BE2C (cell line): Measurements from ENCODE around the gene CDKN2B.

Experiments
- DNase-seq: peaks from one replicate; pipeline ENCODE4 v3.0.0-alpha.2; 2020
- H3K27me3 ChIP-seq: fragments of 250-450 bp; sonication (Bioruptor Pico); 2 replicates; pipeline ENCODE4 v1.5.1; 2020; ENCODE audit warnings: mild to moderate bottlenecking
- H3K36me3 ChIP-seq: fragments of 250-450 bp; sonication (Bioruptor Pico); 2 replicates; pipeline ENCODE4 v1.5.1; 2020; ENCODE audit warnings: mild to moderate bottlenecking
- H3K4me1 ChIP-seq: fragments of 250-450 bp; sonication (Bioruptor Pico); 2 replicates; pipeline ENCODE4 v1.5.1; 2020
- H3K4me3 ChIP-seq: 2 replicates; pipeline ENCODE4 v1.5.1; 2011; ENCODE audit warnings: low read depth, low read length
- H3K9me3 ChIP-seq: fragments of 250-450 bp; sonication (Bioruptor Pico); 2 replicates; pipeline ENCODE4 v1.5.1; 2020
- TF ChIP-seq, protein P1 (sequence below): IDR thresholded peaks from 2 replicates; pipeline ENCODE4 v1.5.1; 2012; ENCODE audit warnings: mild to moderate bottlenecking, low read depth, low read length

Gene CDKN2B

DNA sequence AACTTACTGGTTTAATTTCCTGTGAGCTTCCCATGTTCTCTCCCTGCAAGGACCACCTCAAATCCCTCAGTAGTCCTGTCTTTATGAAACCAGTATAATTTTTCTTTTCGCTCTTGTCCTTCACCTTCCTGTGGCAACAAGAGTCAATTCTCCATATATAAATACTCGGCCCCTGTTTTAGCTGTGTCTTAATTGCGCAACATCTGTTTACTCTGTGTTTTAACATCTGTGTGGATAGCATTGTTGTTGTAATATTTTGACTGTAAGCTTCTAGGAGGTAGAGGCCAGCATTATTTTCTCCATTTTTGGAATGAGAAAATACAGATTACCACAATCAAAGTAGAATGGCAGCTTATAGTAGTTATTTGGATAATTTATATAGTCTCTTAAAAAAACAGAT, 30.2 kb upstream of the CDKN2B start:
- Histone ChIP-seq H3K4me3 (no peak overlapping the region), H3K27me3 (no peaks in the 10 kb centered on the region), H3K36me3 (no peaks in the 10 kb centered on the region), H3K4me1 (no peaks in the 10 kb centered on the region), H3K9me3 (no peaks in the 10 kb centered on the region)
- TF ChIP-seq, protein P1, sequence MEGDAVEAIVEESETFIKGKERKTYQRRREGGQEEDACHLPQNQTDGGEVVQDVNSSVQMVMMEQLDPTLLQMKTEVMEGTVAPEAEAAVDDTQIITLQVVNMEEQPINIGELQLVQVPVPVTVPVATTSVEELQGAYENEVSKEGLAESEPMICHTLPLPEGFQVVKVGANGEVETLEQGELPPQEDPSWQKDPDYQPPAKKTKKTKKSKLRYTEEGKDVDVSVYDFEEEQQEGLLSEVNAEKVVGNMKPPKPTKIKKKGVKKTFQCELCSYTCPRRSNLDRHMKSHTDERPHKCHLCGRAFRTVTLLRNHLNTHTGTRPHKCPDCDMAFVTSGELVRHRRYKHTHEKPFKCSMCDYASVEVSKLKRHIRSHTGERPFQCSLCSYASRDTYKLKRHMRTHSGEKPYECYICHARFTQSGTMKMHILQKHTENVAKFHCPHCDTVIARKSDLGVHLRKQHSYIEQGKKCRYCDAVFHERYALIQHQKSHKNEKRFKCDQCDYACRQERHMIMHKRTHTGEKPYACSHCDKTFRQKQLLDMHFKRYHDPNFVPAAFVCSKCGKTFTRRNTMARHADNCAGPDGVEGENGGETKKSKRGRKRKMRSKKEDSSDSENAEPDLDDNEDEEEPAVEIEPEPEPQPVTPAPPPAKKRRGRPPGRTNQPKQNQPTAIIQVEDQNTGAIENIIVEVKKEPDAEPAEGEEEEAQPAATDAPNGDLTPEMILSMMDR = no peak
- no peak for DNase-seq

GRCh38 chr9:22037954-22038690, 29.0 kb upstream of the CDKN2B start:
- Histone ChIP-seq H3K27me3 (no peaks in the 10 kb centered on the region), H3K36me3 (no peaks in the 10 kb centered on the region), H3K4me3 (no peak overlapping the region), H3K9me3 (no peaks in the 10 kb centered on the region), H3K4me1 (no peaks in the 10 kb centered on the region)
- TF ChIP-seq, protein P1 = peak; percentile 56
- no peak for DNase-seq

- Histone ChIP-seq H3K4me1 (no peaks in the 10 kb centered on the region), H3K27me3 (no peaks in the 10 kb centered on the region), H3K4me3 (no peak overlapping the region), H3K36me3 (no peaks in the 10 kb centered on the region), H3K9me3 (no peaks in the 10 kb centered on the region)
- TF ChIP-seq, protein P1 = no peak
- no peak for DNase-seq
Observed at GRCh38 chr9:22036866-22037626, 27.9 kb upstream of the CDKN2B start.

DNA sequence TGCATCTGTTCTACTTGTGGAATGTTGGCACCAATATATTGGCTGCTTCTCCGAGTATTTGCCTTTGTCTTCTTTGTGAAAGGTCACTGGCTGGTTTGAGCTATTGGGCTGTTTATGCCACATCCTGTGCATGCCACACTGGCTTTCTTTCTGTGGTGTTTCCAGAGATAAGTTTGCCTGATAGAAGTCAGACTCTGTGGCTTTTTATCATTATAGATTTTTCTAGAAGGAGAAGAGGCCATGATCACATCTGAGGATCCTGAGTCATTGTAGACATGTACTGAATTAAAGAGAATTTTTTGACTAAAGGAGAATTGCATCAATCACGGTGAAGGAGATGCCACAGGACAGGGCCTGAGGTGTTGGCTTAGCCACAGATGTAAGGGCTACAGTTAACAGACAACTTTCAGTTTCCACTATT, 26.5 kb upstream of the CDKN2B start:
- TF ChIP-seq, protein P1 = no peak
- no peak overlapping the region for H3K4me3 ChIP-seq
- H3K36me3 ChIP-seq = no peaks in the 10 kb centered on the region
- no peaks in the 10 kb centered on the region for H3K4me1 ChIP-seq
- no peaks in the 10 kb centered on the region for H3K27me3 ChIP-seq
- H3K9me3 ChIP-seq = no peaks in the 10 kb centered on the region
- no peak for DNase-seq

DNA sequence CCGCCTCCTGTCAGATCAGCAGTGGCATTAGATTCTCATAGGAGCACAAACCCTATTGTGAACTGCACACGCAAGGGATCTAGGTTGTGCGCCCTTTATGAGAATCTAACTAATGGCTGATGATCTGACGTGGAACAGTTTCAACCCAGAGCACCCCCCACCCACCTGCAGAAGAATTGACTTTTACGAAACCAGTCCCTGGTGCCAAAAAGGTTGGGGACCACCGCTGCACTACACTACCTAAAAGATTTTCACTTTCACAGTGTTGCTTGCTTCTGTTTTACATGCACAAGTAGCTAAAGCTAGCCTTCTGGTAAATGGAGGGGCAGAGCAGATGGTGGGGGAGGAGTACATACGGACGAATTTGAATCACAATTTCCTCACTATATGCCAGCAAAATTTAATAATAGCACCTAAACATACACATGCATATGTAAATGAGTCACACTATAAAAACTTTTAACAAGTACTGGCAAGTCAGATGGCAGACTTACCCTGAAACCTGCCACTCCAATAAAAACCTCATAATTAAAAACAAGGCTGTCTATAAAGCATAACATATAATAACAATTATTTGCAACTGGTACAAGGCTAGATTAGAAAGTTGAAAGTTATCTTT, 24.0 kb upstream of the CDKN2B start:
- TF ChIP-seq, protein P1 = no peak
- H3K27me3 ChIP-seq = no peaks in the 10 kb centered on the region
- H3K4me3 ChIP-seq = no peak overlapping the region
- no peak for DNase-seq
- H3K36me3 ChIP-seq = no peaks in the 10 kb centered on the region
- H3K4me1 ChIP-seq = no peaks in the 10 kb centered on the region
- no peaks in the 10 kb centered on the region for H3K9me3 ChIP-seq
